Natural killer cell (primary cell): ENCODE data around the gene FMN1. TPM values are rescaled to one million over a fixed set of nuclear protein-coding genes. Genes with fewer than 3 reads are reported as not detected.

ENCODE experiments used
- ATAC-seq, 3 donors: fragments of 150-1000 bp in 2 of 3; fragments of 200-7000 bp in 1 of 3; cut with Tn5 transposase; 1 replicate in 1 of 3; 2 replicates in 2 of 3; pipeline ENCODE4 v1.10.0; 2021; ENCODE audit warnings: mild to moderate bottlenecking in 2 of 3, moderate library complexity in 2 of 3
- DNase-seq, 2 donors: peaks; one replicate each; pipeline versions ENCODE4 v3.0.0 to v3.0.0-alpha.2; 2013 to 2021; ENCODE audit warnings: mixed read lengths in 1 of 2
- H3K27ac ChIP-seq: one replicate; pipeline ENCODE4 v1.5.1; 2013; ENCODE audit warnings: mild to moderate bottlenecking, low read length
- H3K27me3 ChIP-seq: one replicate; pipeline ENCODE4 v1.6.1; 2013; ENCODE audit warnings: low read length; ENCODE audit not compliant: control insufficient read depth, insufficient read depth
- H3K36me3 ChIP-seq: one replicate; pipeline ENCODE4 v1.6.1; 2013; ENCODE audit warnings: low read length; ENCODE audit not compliant: control insufficient read depth, insufficient read depth
- H3K4me1 ChIP-seq: one replicate; pipeline ENCODE4 v1.6.1; 2013; ENCODE audit warnings: low read length; ENCODE audit not compliant: control insufficient read depth, insufficient read depth
- H3K4me3 ChIP-seq: one replicate; pipeline ENCODE4 v1.5.1; 2013; ENCODE audit warnings: low read length
- H3K9me3 ChIP-seq: one replicate; pipeline ENCODE4 v1.6.1; 2013; ENCODE audit warnings: low read length; ENCODE audit not compliant: control insufficient read depth, insufficient read depth
- H3K27ac Mint-ChIP-seq, 2 donors: one replicate each; pipeline ENCODE4 v1.8.0; 2022; ENCODE audit warnings: mild to moderate bottlenecking in 2 of 2, mixed read lengths in 2 of 2, moderate library complexity in 1 of 2
- H3K27me3 Mint-ChIP-seq, 2 donors: one replicate each; pipeline ENCODE4 v1.8.0; 2022; ENCODE audit warnings: low read depth in 2 of 2, mixed read lengths in 2 of 2
- H3K36me3 Mint-ChIP-seq: one replicate; pipeline ENCODE4 v1.8.0; 2022; ENCODE audit warnings: mixed read lengths
- H3K4me1 Mint-ChIP-seq, 2 donors: one replicate each; pipeline ENCODE4 v1.8.0; 2022; ENCODE audit warnings: mixed read lengths in 2 of 2
- H3K4me3 Mint-ChIP-seq: one replicate; pipeline ENCODE4 v1.8.0; 2022; ENCODE audit warnings: mild to moderate bottlenecking, moderate library complexity, mixed read lengths
- H3K9me3 Mint-ChIP-seq, 2 donors: one replicate each; pipeline ENCODE4 v1.8.0; 2022; ENCODE audit warnings: mixed read lengths in 2 of 2
- CTCF ChIP-seq: fragments of 200-600 bp; IDR thresholded peaks from one replicate; pipeline ENCODE4 v1.8.0; 2022; ENCODE audit warnings: antibody characterized with exemption
- WGBS: methylation state at CpG from one replicate; pipeline ENCODE4 v1.1.7; 2013; ENCODE audit warnings: missing lambda C conversion rate; ENCODE audit not compliant: insufficient coverage; 5-methylcytosine and 5-hydroxymethylcytosine counted together
- intact Hi-C: fragments of 100-400 bp; cut with micrococcal nuclease; formaldehyde crosslinking; loops from one replicate; pipeline ENCODE4 v1.14.2; 2022
- total RNA-seq, 4 donors: library from RNA; stranded (reverse); fragments of 120-200 nt in 1 of 4; gene quantifications; one replicate each; pipeline versions ENCODE4 v1.2.3 to v1.2.4, GENCODE V29; 2013 to 2022

The FMN1 gene
- total RNA-seq, 3 donors from 2014 or later (not counting 1 experiment from before 2014, with no cell fraction given), result 2.0 to 19.2 (median 2.2) TPM

- Histone ChIP-seq H3K36me3 (no peaks in the 10 kb centered on the region), H3K9me3 (no peaks in the 10 kb centered on the region), H3K27me3 (no peaks in the 10 kb centered on the region), H3K27ac (no peak overlapping the region), H3K4me1 (no peaks in the 10 kb centered on the region), H3K4me3 (no peak overlapping the region)
- 92% methylated on average over 1 of the region's 1 CpG for WGBS
- Mint-ChIP-seq H3K27ac (no peak overlapping the region), H3K9me3 (no peaks in the 10 kb centered on the region), H3K4me3 (no peak overlapping the region), H3K36me3 (no peaks in the 10 kb centered on the region), H3K4me1 (no peaks in the 10 kb centered on the region), H3K27me3 (peaks cover 6 to 12% of the 10 kb centered on the region in 2 donors)
- no peak for TF ChIP-seq CTCF
- intact Hi-C loops, result no loop called here
- DNase-seq (no peak), ATAC-seq (no peak)
These were observed 219.8 kb downstream of the FMN1 start for GRCh38 chr15:32974691-32975090.

- H3K27ac ChIP-seq, result no peak overlapping the region
- Mint-ChIP-seq H3K4me1 (no peaks in the 10 kb centered on the region), H3K27me3 (peaks cover 6 to 12% of the 10 kb centered on the region in 2 donors), H3K9me3 (no peaks in the 10 kb centered on the region), H3K4me3 (no peak overlapping the region), H3K36me3 (no peaks in the 10 kb centered on the region), H3K27ac (no peak overlapping the region)
- ATAC-seq (no peak), DNase-seq (no peak)
- no peaks in the 10 kb centered on the region for H3K27me3 ChIP-seq
- H3K9me3 ChIP-seq, result no peaks in the 10 kb centered on the region
- no peak for TF ChIP-seq CTCF
- no peaks in the 10 kb centered on the region for H3K4me1 ChIP-seq
- intact Hi-C loops, result no loop called here
- H3K36me3 ChIP-seq, result no peaks in the 10 kb centered on the region
- WGBS, result 81% methylated on average over 2 of the region's 2 CpGs
- H3K4me3 ChIP-seq, result no peak overlapping the region
These were observed 221.8 kb downstream of the FMN1 start for GRCh38 chr15:32972686-32973085.

- no peak for TF ChIP-seq CTCF
These were observed 223.7 kb downstream of the FMN1 start for GRCh38 chr15:32970847-32971246.

GRCh38 chr15:32967521-32967920 is 227.0 kb downstream of the FMN1 start:
- no peak for ATAC-seq
- no peaks in the 10 kb centered on the region for H3K27me3 ChIP-seq
- Mint-ChIP-seq H3K4me1 (no peaks in the 10 kb centered on the region), H3K4me3 (no peak overlapping the region), H3K9me3 (no peaks in the 10 kb centered on the region), H3K27ac (no peak overlapping the region), H3K36me3 (no peaks in the 10 kb centered on the region), H3K27me3 (no peaks in the 10 kb centered on the region)
- H3K36me3 ChIP-seq, result no peaks in the 10 kb centered on the region
- H3K9me3 ChIP-seq, result no peaks in the 10 kb centered on the region
- intact Hi-C loops, result no loop called here
- no peaks in the 10 kb centered on the region for H3K4me1 ChIP-seq
- no peak overlapping the region for H3K27ac ChIP-seq
- DNase-seq, result no peak
- H3K4me3 ChIP-seq, result no peak overlapping the region
- no peak for TF ChIP-seq CTCF

More at GRCh38 chr15:32970847-32971246, 223.7 kb downstream of the FMN1 start:
- WGBS, result 93% methylated on average over 9 of the region's 11 CpGs
- Mint-ChIP-seq H3K9me3 (no peaks in the 10 kb centered on the region), H3K36me3 (no peaks in the 10 kb centered on the region), H3K4me3 (no peak overlapping the region), H3K27me3 (peaks cover 6 to 9% of the 10 kb centered on the region in 2 donors), H3K27ac (no peak overlapping the region), H3K4me1 (no peaks in the 10 kb centered on the region)
- intact Hi-C loops, result no loop called here
- Histone ChIP-seq H3K27me3 (no peaks in the 10 kb centered on the region), H3K27ac (no peak overlapping the region), H3K4me3 (no peak overlapping the region), H3K9me3 (no peaks in the 10 kb centered on the region), H3K36me3 (no peaks in the 10 kb centered on the region), H3K4me1 (no peaks in the 10 kb centered on the region)
- DNase-seq (no peak), ATAC-seq (no peak)
